Suppressor macrophage treated with lipopolysaccharide for 1 hour (primary cell): ENCODE results near the gene CTNND2.
A peak's percentile ranks its signal among the peaks of the same experiment; 100 is the strongest.

ENCODE experiments used
- DNase-seq, 3 donors: peaks; one replicate each; pipeline ENCODE4 v3.0.0-alpha.2; 2020 to 2022

The CTNND2 gene

GRCh38 chr5:11230890-11231289 lies 673.4 kb downstream of the CTNND2 start:
- no peak for DNase-seq

GRCh38 chr5:11227064-11227463 lies 677.2 kb downstream of the CTNND2 start:
- no peak for DNase-seq

- DNase-seq: peak in 2 of 3 donors; percentile 20 to 30
Observed at GRCh38 chr5:11224436-11225187, 679.6 kb downstream of the CTNND2 start.

GRCh38 chr5:11222169-11222568 lies 682.1 kb downstream of the CTNND2 start:
- no peak for DNase-seq

- no peak for DNase-seq
Observed at GRCh38 chr5:11214864-11215644, 689.2 kb downstream of the CTNND2 start.

- no peak for DNase-seq
Observed at GRCh38 chr5:11212706-11213105, 691.5 kb downstream of the CTNND2 start.

- no peak for DNase-seq
Observed at GRCh38 chr5:11197726-11198125, 706.5 kb downstream of the CTNND2 start.

GRCh38 chr5:11191673-11192072 lies 712.6 kb downstream of the CTNND2 start:
- DNase-seq: no peak

- DNase-seq: peak; percentile 54 to 67 (median 54)
Observed at GRCh38 chr5:11182441-11183080, 721.7 kb downstream of the CTNND2 start.

- no peak for DNase-seq
Observed at GRCh38 chr5:11181940-11182339, 722.3 kb downstream of the CTNND2 start.

- DNase-seq: no peak
Observed at GRCh38 chr5:11180890-11181289, 723.4 kb downstream of the CTNND2 start.

- peak in 2 of 3 donors; percentile 39 to 49 for DNase-seq
Observed at GRCh38 chr5:11177999-11178711, 726.1 kb downstream of the CTNND2 start.

- DNase-seq: no peak
Observed at GRCh38 chr5:11174591-11174990, 729.7 kb downstream of the CTNND2 start.

- no peak for DNase-seq
Observed at GRCh38 chr5:11172484-11172883, 731.8 kb downstream of the CTNND2 start.

- DNase-seq: no peak
Observed at GRCh38 chr5:11171236-11171635, 733.0 kb downstream of the CTNND2 start.

GRCh38 chr5:11166923-11167322 lies 737.3 kb downstream of the CTNND2 start:
- peak; percentile 39 to 61 (median 53) for DNase-seq

- no peak for DNase-seq
Observed at GRCh38 chr5:11164531-11165294, 739.5 kb downstream of the CTNND2 start.

- DNase-seq: no peak
Observed at GRCh38 chr5:11157132-11157531, 747.1 kb downstream of the CTNND2 start.

GRCh38 chr5:11153670-11154382 lies 750.4 kb downstream of the CTNND2 start:
- no peak for DNase-seq

- DNase-seq: no peak
Observed at GRCh38 chr5:11152368-11152767, 751.9 kb downstream of the CTNND2 start.

- DNase-seq: no peak
Observed at GRCh38 chr5:11150976-11151375, 753.3 kb downstream of the CTNND2 start.
